Mammary epithelial cell (primary cell): Measurements from ENCODE around the gene MRPS34.

Source experiments
- CTCF ChIP-seq, 2 donors: IDR thresholded peaks in 1 of 2; conservative IDR thresholded peaks in 1 of 2; 2 replicates each; pipeline ENCODE4 v1.5.1; 2011 to 2012; ENCODE audit warnings: inconsistent platforms in 2 of 2, low read length in 2 of 2, mild to moderate bottlenecking in 2 of 2, control low read depth in 1 of 2, low read depth in 1 of 2; ENCODE audit not compliant: insufficient read depth in 1 of 2; ENCODE audit errors: extremely low read depth in 1 of 2
- EZH2 ChIP-seq: IDR thresholded peaks from 2 replicates; pipeline ENCODE4 v1.6.1; 2012; ENCODE audit warnings: low read length, inconsistent platforms, borderline replicate concordance

- TF ChIP-seq CTCF (conservative IDR thresholded peaks at IDR 0.05 in 1 of 2, IDR thresholded peaks at IDR 0.05 in 1 of 2; ENCODE audit: extremely low read depth in 1 of 2, insufficient read depth in 1 of 2, low read depth in 1 of 2, low read length in 2 of 2): no peak
- no peak for TF ChIP-seq EZH2
Measured at GRCh38 chr16:1766701-1767100, 6.2 kb downstream of the MRPS34 start.
